ENCODE data around the gene CNNM4.

The CNNM4 gene

GRCh38 chr2:96737831-96738230 is 22.9 kb upstream of the CNNM4 start:
- H3K27ac ChIP-seq (ENCODE audit: low read depth, low read length) = no peak overlapping the region
- H3K4me1 ChIP-seq (ENCODE audit: insufficient read depth, low read length) = no peaks in the 10 kb centered on the region
- H3K9ac ChIP-seq (ENCODE audit: low read depth, low read length) = no peak overlapping the region
- peaks cover 47% of the 10 kb centered on the region for H3K36me3 ChIP-seq (ENCODE audit: insufficient read depth, low read length)
- no peaks in the 10 kb centered on the region for H3K27me3 ChIP-seq (ENCODE audit: insufficient read depth, low read length)
- H3K4me3 ChIP-seq (ENCODE audit: low read length) = no peak overlapping the region
- WGBS = 93% methylated on average over 2 of the region's 2 CpGs
- no peaks in the 10 kb centered on the region for H3K9me3 ChIP-seq (ENCODE audit: insufficient read depth, low read depth, low read length)

- Histone ChIP-seq H3K4me3 (ENCODE audit: low read length) (peak overlapping the region; percentile 86), H3K9ac (ENCODE audit: low read depth, low read length) (peak overlapping the region; percentile 76), H3K27ac (ENCODE audit: low read depth, low read length) (no peak overlapping the region), H3K27me3 (ENCODE audit: insufficient read depth, low read length) (no peaks in the 10 kb centered on the region), H3K9me3 (ENCODE audit: insufficient read depth, low read depth, low read length) (no peaks in the 10 kb centered on the region), H3K4me1 (ENCODE audit: insufficient read depth, low read length) (no peaks in the 10 kb centered on the region), H3K36me3 (ENCODE audit: insufficient read depth, low read length) (peaks cover 34% of the 10 kb centered on the region)
- 47% methylated on average over 4 of the region's 4 CpGs for WGBS
These were observed 21.5 kb upstream of the CNNM4 start for GRCh38 chr2:96739076-96739632.

- Histone ChIP-seq H3K9me3 (ENCODE audit: insufficient read depth, low read depth, low read length) (no peaks in the 10 kb centered on the region), H3K4me3 (ENCODE audit: low read length) (peak within 1 kb of the TSS; percentile 86), H3K27ac (ENCODE audit: low read depth, low read length) (no peak within 1 kb of the TSS), H3K36me3 (ENCODE audit: insufficient read depth, low read length) (peaks cover 27% of the 10 kb centered on the region), H3K9ac (ENCODE audit: low read depth, low read length) (peak within 1 kb of the TSS; percentile 76), H3K4me1 (ENCODE audit: insufficient read depth, low read length) (no peaks in the 10 kb centered on the region), H3K27me3 (ENCODE audit: insufficient read depth, low read length) (no peaks in the 10 kb centered on the region)
- under 1% methylated on average over 38 of the region's 43 CpGs for WGBS
These were observed 20.9 kb upstream of the CNNM4 start, which contains the start of gene LMAN2L for GRCh38 chr2:96739633-96740428. LMAN2L (minus strand) TSS chr2:96740064; CDS start chr2:96740040, 24 bp downstream.

- no peak overlapping the region for H3K4me3 ChIP-seq (ENCODE audit: low read length)
- H3K9ac ChIP-seq (ENCODE audit: low read depth, low read length) = no peak overlapping the region
- no peaks in the 10 kb centered on the region for H3K36me3 ChIP-seq (ENCODE audit: insufficient read depth, low read length)
- H3K9me3 ChIP-seq (ENCODE audit: insufficient read depth, low read depth, low read length) = no peaks in the 10 kb centered on the region
- H3K27me3 ChIP-seq (ENCODE audit: insufficient read depth, low read length) = no peaks in the 10 kb centered on the region
- WGBS = 89% methylated on average over 5 of the region's 6 CpGs
- H3K4me1 ChIP-seq (ENCODE audit: insufficient read depth, low read length) = no peaks in the 10 kb centered on the region
- H3K27ac ChIP-seq (ENCODE audit: low read depth, low read length) = no peak overlapping the region
These were observed 13.6 kb upstream of the CNNM4 start for GRCh38 chr2:96747061-96747617.

GRCh38 chr2:96751800-96752199 is 8.9 kb upstream of the CNNM4 start:
- Histone ChIP-seq H3K27me3 (ENCODE audit: insufficient read depth, low read length) (no peaks in the 10 kb centered on the region), H3K27ac (ENCODE audit: low read depth, low read length) (no peak overlapping the region), H3K9me3 (ENCODE audit: insufficient read depth, low read depth, low read length) (no peaks in the 10 kb centered on the region), H3K36me3 (ENCODE audit: insufficient read depth, low read length) (no peaks in the 10 kb centered on the region), H3K4me3 (ENCODE audit: low read length) (no peak overlapping the region), H3K9ac (ENCODE audit: low read depth, low read length) (no peak overlapping the region), H3K4me1 (ENCODE audit: insufficient read depth, low read length) (no peaks in the 10 kb centered on the region)
- WGBS = 92% methylated on average over 9 of the region's 9 CpGs

- Histone ChIP-seq H3K9ac (ENCODE audit: low read depth, low read length) (no peak overlapping the region), H3K4me1 (ENCODE audit: insufficient read depth, low read length) (no peaks in the 10 kb centered on the region), H3K9me3 (ENCODE audit: insufficient read depth, low read depth, low read length) (no peaks in the 10 kb centered on the region), H3K36me3 (ENCODE audit: insufficient read depth, low read length) (no peaks in the 10 kb centered on the region), H3K4me3 (ENCODE audit: low read length) (no peak overlapping the region), H3K27me3 (ENCODE audit: insufficient read depth, low read length) (no peaks in the 10 kb centered on the region), H3K27ac (ENCODE audit: low read depth, low read length) (no peak overlapping the region)
- WGBS = 86% methylated on average over 7 of the region's 7 CpGs
These were observed 6.9 kb upstream of the CNNM4 start for GRCh38 chr2:96753661-96754282.

GRCh38 chr2:96754317-96754716 is 6.4 kb upstream of the CNNM4 start:
- Histone ChIP-seq H3K4me1 (ENCODE audit: insufficient read depth, low read length) (no peaks in the 10 kb centered on the region), H3K27me3 (ENCODE audit: insufficient read depth, low read length) (no peaks in the 10 kb centered on the region), H3K9me3 (ENCODE audit: insufficient read depth, low read depth, low read length) (no peaks in the 10 kb centered on the region), H3K9ac (ENCODE audit: low read depth, low read length) (no peak overlapping the region), H3K27ac (ENCODE audit: low read depth, low read length) (no peak overlapping the region), H3K36me3 (ENCODE audit: insufficient read depth, low read length) (no peaks in the 10 kb centered on the region), H3K4me3 (ENCODE audit: low read length) (no peak overlapping the region)

GRCh38 chr2:96756788-96757476 is 3.8 kb upstream of the CNNM4 start:
- Histone ChIP-seq H3K36me3 (ENCODE audit: insufficient read depth, low read length) (no peaks in the 10 kb centered on the region), H3K27me3 (ENCODE audit: insufficient read depth, low read length) (no peaks in the 10 kb centered on the region), H3K4me1 (ENCODE audit: insufficient read depth, low read length) (peaks cover 6% of the 10 kb centered on the region; the same call in 1 of the 2 replicates), H3K9me3 (ENCODE audit: insufficient read depth, low read depth, low read length) (no peaks in the 10 kb centered on the region), H3K9ac (ENCODE audit: low read depth, low read length) (no peak overlapping the region), H3K4me3 (ENCODE audit: low read length) (no peak overlapping the region), H3K27ac (ENCODE audit: low read depth, low read length) (no peak overlapping the region)
- 94% methylated on average over 4 of the region's 5 CpGs for WGBS

GRCh38 chr2:96757477-96757860 is 3.2 kb upstream of the CNNM4 start:
- Histone ChIP-seq H3K4me1 (ENCODE audit: insufficient read depth, low read length) (peaks cover 11% of the 10 kb centered on the region), H3K27me3 (ENCODE audit: insufficient read depth, low read length) (no peaks in the 10 kb centered on the region), H3K9me3 (ENCODE audit: insufficient read depth, low read depth, low read length) (no peaks in the 10 kb centered on the region), H3K9ac (ENCODE audit: low read depth, low read length) (no peak overlapping the region), H3K4me3 (ENCODE audit: low read length) (no peak overlapping the region), H3K36me3 (ENCODE audit: insufficient read depth, low read length) (no peaks in the 10 kb centered on the region), H3K27ac (ENCODE audit: low read depth, low read length) (no peak overlapping the region)
- 93% methylated on average over 6 of the region's 6 CpGs for WGBS

- no peaks in the 10 kb centered on the region for H3K36me3 ChIP-seq (ENCODE audit: insufficient read depth, low read length)
- no peaks in the 10 kb centered on the region for H3K9me3 ChIP-seq (ENCODE audit: insufficient read depth, low read depth, low read length)
- H3K4me3 ChIP-seq (ENCODE audit: low read length) = no peak overlapping the region
- H3K4me1 ChIP-seq (ENCODE audit: insufficient read depth, low read length) = peaks cover 22% of the 10 kb centered on the region
- H3K27me3 ChIP-seq (ENCODE audit: insufficient read depth, low read length) = no peaks in the 10 kb centered on the region
- 73% methylated on average over 3 of the region's 3 CpGs for WGBS
- no peak overlapping the region for H3K9ac ChIP-seq (ENCODE audit: low read depth, low read length)
- H3K27ac ChIP-seq (ENCODE audit: low read depth, low read length) = no peak overlapping the region
These were observed 1.7 kb upstream of the CNNM4 start for GRCh38 chr2:96758987-96759386.

- 90% methylated on average over 4 of the region's 4 CpGs for WGBS
- no peaks in the 10 kb centered on the region for H3K36me3 ChIP-seq (ENCODE audit: insufficient read depth, low read length)
- no peaks in the 10 kb centered on the region for H3K9me3 ChIP-seq (ENCODE audit: insufficient read depth, low read depth, low read length)
- no peaks in the 10 kb centered on the region for H3K27me3 ChIP-seq (ENCODE audit: insufficient read depth, low read length)
- H3K27ac ChIP-seq (ENCODE audit: low read depth, low read length) = no peak overlapping the region
- H3K4me3 ChIP-seq (ENCODE audit: low read length) = no peak overlapping the region
- peaks cover 28% of the 10 kb centered on the region for H3K4me1 ChIP-seq (ENCODE audit: insufficient read depth, low read length)
- H3K9ac ChIP-seq (ENCODE audit: low read depth, low read length) = no peak overlapping the region
These were observed 1.2 kb upstream of the CNNM4 start for GRCh38 chr2:96759548-96759947.

Measured in HUES64 (cell line).